Measurements from ENCODE around the gene RPS21. TPM values are rescaled to one million over a fixed set of nuclear protein-coding genes. Genes with fewer than 3 reads are reported as not detected.

RPS21 gene
- total RNA-seq, 1 donor from 2014 or later: 1,629 TPM

DNA sequence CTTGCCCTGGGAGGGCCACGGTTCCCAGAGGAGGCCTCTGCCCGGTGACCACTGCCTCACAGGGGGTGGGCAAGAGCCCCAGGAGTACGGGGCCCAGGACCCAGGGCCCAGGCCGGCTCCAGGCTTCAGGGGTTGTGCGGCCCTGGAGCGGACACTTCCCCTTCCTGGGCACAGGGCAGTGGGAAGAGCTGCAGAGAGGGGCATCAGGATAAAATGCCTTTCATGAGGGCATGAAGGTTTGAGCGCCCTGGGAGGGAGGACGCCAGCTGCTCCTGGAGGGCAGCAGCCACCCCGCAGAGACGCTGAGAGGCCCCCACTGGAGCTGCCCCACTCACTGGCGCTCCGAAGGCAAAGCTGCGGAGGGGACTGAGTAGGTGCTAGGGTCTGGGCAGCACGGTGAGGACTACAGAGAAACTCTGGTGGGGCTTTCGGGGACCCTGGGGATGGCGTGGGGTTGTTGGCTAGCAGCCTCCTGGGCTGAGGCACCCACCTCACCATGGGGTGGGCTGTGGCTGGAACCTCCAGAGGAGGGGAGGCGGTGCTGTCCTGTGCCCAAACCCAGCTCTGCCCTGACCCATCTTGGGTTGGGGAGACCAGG, 30.2 kb upstream of the RPS21 start:
- no peak overlapping the region for H3K4me3 ChIP-seq
- TF ChIP-seq EZH2 (IDR thresholded peaks at IDR 0.05) (no peak), EZH2phosphoT487 (IDR thresholded peaks at IDR 0.05) (no peak), CTCF (IDR thresholded peaks at IDR 0.05) (no peak)
- H3K79me2 ChIP-seq (ENCODE audit: low read depth): peaks cover 58% of the 10 kb centered on the region
- Mint-ChIP-seq H3K36me3 (no peaks in the 10 kb centered on the region), H3K27ac (no peak overlapping the region), H3K4me3 (no peak overlapping the region), H3K4me1 (peaks cover 12% of the 10 kb centered on the region), H3K9me3 (no peaks in the 10 kb centered on the region), H3K27me3 (ENCODE audit: insufficient read depth, low read depth) (no peaks in the 10 kb centered on the region)
- H4K20me1 ChIP-seq (ENCODE audit: low read depth): peaks cover 73% of the 10 kb centered on the region
- peak overlapping the region; percentile 30 for H3K9ac ChIP-seq
- no peaks in the 10 kb centered on the region for H3K36me3 ChIP-seq
- H3K4me2 ChIP-seq: peak overlapping the region; percentile 46
- DNase-seq (ENCODE audit: low spot score): no peak
- H2AFZ ChIP-seq (replicated peaks): no peak overlapping the region
- peak overlapping the region; percentile 34 for H3K27ac ChIP-seq
- peaks cover 46% of the 10 kb centered on the region for H3K4me1 ChIP-seq
- H3K27me3 ChIP-seq: no peaks in the 10 kb centered on the region
- H3F3A ChIP-seq (ENCODE audit: low read depth): peaks cover 7% of the 10 kb centered on the region
- H3K9me3 ChIP-seq (ENCODE audit: low read depth): no peaks in the 10 kb centered on the region

GRCh38 chr20:62357187-62357667, 29.7 kb upstream of the RPS21 start:
- H3K4me1 ChIP-seq: peaks cover 51% of the 10 kb centered on the region
- TF ChIP-seq CTCF (IDR thresholded peaks at IDR 0.05) (no peak), EZH2 (IDR thresholded peaks at IDR 0.05) (no peak), EZH2phosphoT487 (IDR thresholded peaks at IDR 0.05) (no peak)
- no peaks in the 10 kb centered on the region for H3K36me3 ChIP-seq
- H2AFZ ChIP-seq (replicated peaks): no peak overlapping the region
- Mint-ChIP-seq H3K27me3 (ENCODE audit: insufficient read depth, low read depth) (no peaks in the 10 kb centered on the region), H3K4me3 (no peak overlapping the region), H3K27ac (no peak overlapping the region), H3K36me3 (no peaks in the 10 kb centered on the region), H3K9me3 (no peaks in the 10 kb centered on the region), H3K4me1 (peaks cover 17% of the 10 kb centered on the region)
- no peak overlapping the region for H3K27ac ChIP-seq
- no peak overlapping the region for H3K4me3 ChIP-seq
- no peak overlapping the region for H3K4me2 ChIP-seq
- no peaks in the 10 kb centered on the region for H3K9me3 ChIP-seq (ENCODE audit: low read depth)
- peaks cover 78% of the 10 kb centered on the region for H4K20me1 ChIP-seq (ENCODE audit: low read depth)
- no peak overlapping the region for H3K9ac ChIP-seq
- peaks cover 7% of the 10 kb centered on the region for H3F3A ChIP-seq (ENCODE audit: low read depth)
- H3K27me3 ChIP-seq: no peaks in the 10 kb centered on the region
- H3K79me2 ChIP-seq (ENCODE audit: low read depth): peaks cover 64% of the 10 kb centered on the region
- no peak for DNase-seq (ENCODE audit: low spot score)

DNA sequence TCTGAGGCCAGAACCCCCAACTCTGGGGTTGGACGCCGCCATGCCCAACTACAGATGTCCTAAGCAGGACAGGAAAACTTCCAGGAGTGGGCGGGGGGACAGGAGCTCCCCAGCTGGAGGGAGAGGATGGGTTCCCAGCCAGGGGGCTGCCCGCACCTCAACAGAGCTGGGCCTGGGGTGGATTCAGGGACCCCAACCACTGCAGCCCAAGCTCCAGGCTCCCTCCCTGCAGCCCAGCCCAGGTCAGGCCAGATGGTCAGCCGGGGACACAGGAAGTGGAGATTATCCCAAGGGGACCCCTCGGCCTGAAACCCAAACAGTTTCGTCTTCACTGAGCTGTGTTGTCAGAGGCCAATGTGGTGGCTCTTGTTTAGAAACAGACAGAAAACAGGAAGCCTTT, 29.2 kb upstream of the RPS21 start:
- H3K4me3 Mint-ChIP-seq: no peak overlapping the region
- peaks cover 7% of the 10 kb centered on the region for H3F3A ChIP-seq (ENCODE audit: low read depth)
- H3K36me3 Mint-ChIP-seq: no peaks in the 10 kb centered on the region
- H3K27me3 ChIP-seq: no peaks in the 10 kb centered on the region
- no peak overlapping the region for H3K9ac ChIP-seq
- H3K4me1 Mint-ChIP-seq: peaks cover 21% of the 10 kb centered on the region
- H3K79me2 ChIP-seq (ENCODE audit: low read depth): peaks cover 68% of the 10 kb centered on the region
- TF ChIP-seq EZH2phosphoT487 (IDR thresholded peaks at IDR 0.05) (no peak), EZH2 (IDR thresholded peaks at IDR 0.05) (no peak)
- DNase-seq (ENCODE audit: low spot score): no peak
- no peak overlapping the region for H3K4me2 ChIP-seq
- H3K9me3 Mint-ChIP-seq: no peaks in the 10 kb centered on the region
- H2AFZ ChIP-seq (replicated peaks): no peak overlapping the region
- H3K4me3 ChIP-seq: no peak overlapping the region
- no peaks in the 10 kb centered on the region for H3K27me3 Mint-ChIP-seq (ENCODE audit: insufficient read depth, low read depth)
- H4K20me1 ChIP-seq (ENCODE audit: low read depth): peaks cover 82% of the 10 kb centered on the region
- H3K9me3 ChIP-seq (ENCODE audit: low read depth): no peaks in the 10 kb centered on the region
- no peak overlapping the region for H3K27ac Mint-ChIP-seq
- H3K4me1 ChIP-seq: peaks cover 55% of the 10 kb centered on the region
- H3K36me3 ChIP-seq: no peaks in the 10 kb centered on the region
- H3K27ac ChIP-seq: no peak overlapping the region
